Daoy (cell line): Measurements from ENCODE around the gene AFG3L2. TPM values are rescaled to one million over a fixed set of nuclear protein-coding genes. Genes with fewer than 3 reads are reported as not detected.
"Not testable (repeated sequence)": the region's sequence is repeated elsewhere in the genome, so short reads cannot be mapped to it uniquely, and the experiment has no call there.

Source experiments
- DNase-seq: peaks from one replicate; pipeline ENCODE4 v3.0.0-alpha.2; 2015; ENCODE audit warnings: low read depth
- total RNA-seq: library from RNA; depleted of rRNA; stranded (reverse); fragments of >200 nt; shearing (Covaris generic); gene quantifications from 2 replicates; pipeline ENCODE4 v1.2.3, GENCODE V29; 2014; rRNA removed

AFG3L2 gene
- 54.3 and 64.2 TPM in 2 replicates for total RNA-seq

- DNase-seq, result no peak
Observed at GRCh38 chr18:12376754-12377555, at the start of gene AFG3L2. Gene AFG3L2, minus strand, starts transcription at chr18:12377227. Its CDS starts 145 bp downstream, at chr18:12377082.

GRCh38 chr18:12424252-12424651 is 47.2 kb upstream of the AFG3L2 start:
- DNase-seq, result no peak

GRCh38 chr18:12423820-12424219 is 46.8 kb upstream of the AFG3L2 start:
- DNase-seq, result no peak

- no peak for DNase-seq
Observed at GRCh38 chr18:12423393-12423792, 46.4 kb upstream of the AFG3L2 start.

GRCh38 chr18:12422936-12423335 is 45.9 kb upstream of the AFG3L2 start:
- no peak for DNase-seq

GRCh38 chr18:12421732-12422131 is 44.7 kb upstream of the AFG3L2 start:
- DNase-seq, result no peak

GRCh38 chr18:12420821-12421421 is 43.9 kb upstream of the AFG3L2 start:
- DNase-seq, result no peak

- DNase-seq, result no peak
Observed at GRCh38 chr18:12417687-12418086, 40.7 kb upstream of the AFG3L2 start.

- DNase-seq, result no peak
Observed at GRCh38 chr18:12416098-12416729, 39.2 kb upstream of the AFG3L2 start.

- no peak for DNase-seq
Observed at GRCh38 chr18:12411456-12411855, 34.4 kb upstream of the AFG3L2 start.

GRCh38 chr18:12410747-12411146 is 33.7 kb upstream of the AFG3L2 start:
- not testable (repeated sequence) for DNase-seq

- DNase-seq, result no peak
Observed at GRCh38 chr18:12410081-12410481, 33.1 kb upstream of the AFG3L2 start.

- peak; percentile 21 for DNase-seq
Observed at GRCh38 chr18:12409469-12409868, 32.4 kb upstream of the AFG3L2 start.

- DNase-seq, result peak; percentile 18
Observed at GRCh38 chr18:12408247-12408869, 31.3 kb upstream of the AFG3L2 start.

GRCh38 chr18:12406371-12407111 is 29.5 kb upstream of the AFG3L2 start:
- no peak for DNase-seq

- DNase-seq, result no peak
Observed at GRCh38 chr18:12405066-12405465, 28.0 kb upstream of the AFG3L2 start.

GRCh38 chr18:12403601-12404506 is 26.8 kb upstream of the AFG3L2 start:
- peak; percentile 88 for DNase-seq

GRCh38 chr18:12401881-12402280 is 24.9 kb upstream of the AFG3L2 start:
- DNase-seq, result no peak

GRCh38 chr18:12399231-12399630 is 22.2 kb upstream of the AFG3L2 start:
- DNase-seq, result no peak

- no peak for DNase-seq
Observed at GRCh38 chr18:12398625-12399024, 21.6 kb upstream of the AFG3L2 start.

- DNase-seq, result no peak
Observed at GRCh38 chr18:12397793-12398192, 20.8 kb upstream of the AFG3L2 start.
